ENCODE results near the gene SYNE2. TPM values are rescaled to one million over a fixed set of nuclear protein-coding genes. Genes with fewer than 3 reads are reported as not detected.
A peak's percentile ranks its signal among the peaks of the same experiment; 100 is the strongest.

The SYNE2 gene
- total RNA-seq, 2 donors from 2014 or later = 48.5 to 66.9 TPM

DNA sequence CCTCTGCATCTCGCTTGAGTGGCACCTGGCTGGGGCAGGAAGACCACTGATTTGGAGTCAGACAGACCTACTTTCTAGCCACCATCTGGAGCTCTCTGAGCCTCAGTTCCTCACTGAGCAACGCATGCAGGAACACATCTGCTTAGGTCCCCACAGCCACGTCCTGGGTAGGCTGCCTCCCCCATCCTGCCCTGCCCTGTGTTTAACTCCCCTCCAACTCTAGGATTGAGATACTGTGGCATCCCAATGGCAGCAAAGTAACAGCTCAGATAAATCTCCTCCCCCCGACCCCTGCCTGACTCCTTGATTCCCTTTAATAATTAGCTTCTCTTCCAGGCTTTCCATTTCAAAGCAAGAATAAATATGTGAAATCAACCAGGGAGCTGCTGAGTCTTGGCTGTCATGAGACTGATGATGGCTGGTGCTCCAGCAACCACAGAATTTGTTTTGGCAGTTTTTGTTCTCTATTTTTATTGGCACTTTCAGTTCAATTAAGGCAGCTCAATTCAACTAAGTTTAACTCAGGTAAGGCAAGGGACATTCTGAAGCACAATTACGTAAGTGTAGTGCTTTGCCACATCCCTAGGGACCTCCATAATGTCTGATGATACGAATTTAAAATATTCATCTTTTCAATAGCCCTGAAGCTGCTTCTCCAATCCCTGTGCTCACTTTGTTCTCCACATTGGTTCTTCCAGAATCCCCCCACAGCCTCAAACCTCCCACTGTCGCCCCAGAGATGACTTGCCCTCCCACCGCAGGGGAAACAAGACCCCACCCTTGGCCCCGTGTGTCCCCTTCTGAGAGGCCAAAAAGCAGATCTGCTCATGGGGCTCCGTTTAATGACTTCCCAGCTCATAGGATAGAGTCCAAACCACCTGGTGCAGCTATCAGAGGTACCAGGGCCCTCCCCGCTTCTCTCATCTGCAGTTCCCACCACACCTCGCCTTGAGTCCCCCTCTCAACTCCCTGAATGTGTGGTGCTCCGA lies 383.1 kb downstream of the SYNE2 start:
- ATAC-seq (replicated peaks) = no peak
- Mint-ChIP-seq H3K4me1 (peaks cover 22% of the 10 kb centered on the region), H3K36me3 (ENCODE audit: low read depth) (no peaks in the 10 kb centered on the region), H3K4me3 (no peak overlapping the region), H3K27me3 (peaks cover 3% of the 10 kb centered on the region), H3K9me3 (no peaks in the 10 kb centered on the region), H3K27ac (no peak overlapping the region)

DNA sequence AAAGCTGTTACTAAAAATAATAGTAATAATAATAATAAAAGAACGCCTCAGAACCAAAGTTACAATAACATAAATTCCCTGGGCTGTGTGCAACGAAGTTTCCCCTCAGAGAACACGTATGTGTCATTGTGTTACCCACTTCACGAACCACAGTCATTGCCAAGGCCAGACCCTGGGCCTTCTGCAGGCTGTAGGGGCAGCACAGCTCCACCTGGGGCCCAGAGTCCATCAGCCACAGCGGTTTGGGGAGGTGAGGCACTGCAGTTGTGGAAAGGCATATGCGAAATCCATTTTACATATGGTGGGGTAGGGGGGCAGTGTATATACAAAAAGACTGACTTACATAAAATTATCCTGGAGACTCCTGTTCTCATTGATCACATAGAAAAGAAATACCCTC lies 385.2 kb downstream of the SYNE2 start:
- Mint-ChIP-seq H3K9me3 (no peaks in the 10 kb centered on the region), H3K4me1 (peaks cover 14% of the 10 kb centered on the region), H3K4me3 (no peak overlapping the region), H3K27ac (no peak overlapping the region), H3K36me3 (ENCODE audit: low read depth) (no peaks in the 10 kb centered on the region), H3K27me3 (peaks cover 14% of the 10 kb centered on the region)
- ATAC-seq (replicated peaks) = no peak

DNA sequence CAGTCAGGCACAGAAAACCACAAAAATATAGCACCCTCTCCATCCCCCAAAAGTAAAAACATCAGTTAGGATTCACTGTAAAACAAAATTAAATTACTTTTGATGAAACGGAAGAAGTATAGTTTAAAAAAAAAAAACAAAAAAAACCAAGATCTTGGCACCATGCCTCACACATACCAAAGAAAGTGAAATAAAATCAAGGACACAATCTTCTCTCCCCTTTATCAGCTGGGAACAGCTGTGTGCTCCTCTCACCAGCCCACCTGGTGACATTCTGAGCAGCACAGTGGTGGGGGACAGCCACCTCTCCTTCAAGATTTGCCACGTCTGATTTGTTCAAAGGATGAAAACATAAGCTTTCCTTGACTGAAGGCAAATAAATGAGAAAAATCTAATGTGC lies 385.8 kb downstream of the SYNE2 start:
- Mint-ChIP-seq H3K4me3 (no peak overlapping the region), H3K4me1 (peaks cover 14% of the 10 kb centered on the region), H3K27me3 (peaks cover 14% of the 10 kb centered on the region), H3K27ac (no peak overlapping the region), H3K36me3 (ENCODE audit: low read depth) (no peaks in the 10 kb centered on the region), H3K9me3 (no peaks in the 10 kb centered on the region)
- ATAC-seq (replicated peaks) = no peak

DNA sequence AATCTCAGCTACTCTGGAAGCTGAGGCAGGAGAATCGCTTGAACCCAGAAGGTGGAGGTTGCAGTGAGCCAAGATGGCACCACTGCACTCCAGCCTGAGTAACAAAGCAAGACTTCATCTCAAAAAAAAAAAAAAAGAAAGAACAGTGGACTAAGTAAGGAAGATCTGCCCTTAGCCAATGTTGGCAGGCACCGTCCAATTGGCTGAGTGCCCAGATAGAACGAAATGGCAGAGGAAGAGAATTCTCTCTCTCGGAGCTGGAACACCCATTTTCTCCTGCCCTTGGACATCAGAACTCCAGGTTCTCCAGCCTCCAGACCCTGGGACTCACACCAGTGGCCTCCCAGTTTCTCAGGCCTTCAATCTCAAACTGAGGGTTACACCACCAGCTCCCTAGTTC lies 391.5 kb downstream of the SYNE2 start:
- no peaks in the 10 kb centered on the region for H3K9me3 Mint-ChIP-seq
- H3K4me1 Mint-ChIP-seq = peaks cover 3% of the 10 kb centered on the region
- H3K27me3 Mint-ChIP-seq = peaks cover 23% of the 10 kb centered on the region
- no peak overlapping the region for H3K27ac Mint-ChIP-seq
- ATAC-seq (replicated peaks) = no peak
- H3K36me3 Mint-ChIP-seq (ENCODE audit: low read depth) = no peaks in the 10 kb centered on the region
- H3K4me3 Mint-ChIP-seq = no peak overlapping the region

DNA sequence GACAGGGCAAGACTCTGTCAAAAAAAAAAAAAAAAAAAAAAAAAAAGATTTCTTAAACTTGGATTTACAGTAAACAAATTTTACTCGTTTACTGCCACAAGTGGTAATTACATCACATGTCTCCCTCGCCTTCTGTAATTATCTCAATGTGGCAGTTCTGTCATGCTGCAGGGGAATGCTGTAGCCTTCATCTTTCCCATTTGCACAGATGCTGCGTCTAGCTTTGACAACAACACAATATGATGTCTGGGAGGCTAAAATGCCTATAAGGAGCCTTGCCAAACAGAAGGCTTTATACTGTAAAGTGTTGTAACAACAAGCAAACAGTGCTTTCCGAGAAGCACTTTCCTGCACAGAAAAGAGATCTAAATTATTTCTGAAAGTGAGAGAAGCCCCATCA lies 392.7 kb downstream of the SYNE2 start:
- H3K9me3 Mint-ChIP-seq = no peaks in the 10 kb centered on the region
- no peaks in the 10 kb centered on the region for H3K36me3 Mint-ChIP-seq (ENCODE audit: low read depth)
- H3K4me1 Mint-ChIP-seq = peaks cover 3% of the 10 kb centered on the region
- ATAC-seq (replicated peaks) = no peak
- H3K27ac Mint-ChIP-seq = no peak overlapping the region
- H3K27me3 Mint-ChIP-seq = peaks cover 20% of the 10 kb centered on the region
- no peak overlapping the region for H3K4me3 Mint-ChIP-seq

DNA sequence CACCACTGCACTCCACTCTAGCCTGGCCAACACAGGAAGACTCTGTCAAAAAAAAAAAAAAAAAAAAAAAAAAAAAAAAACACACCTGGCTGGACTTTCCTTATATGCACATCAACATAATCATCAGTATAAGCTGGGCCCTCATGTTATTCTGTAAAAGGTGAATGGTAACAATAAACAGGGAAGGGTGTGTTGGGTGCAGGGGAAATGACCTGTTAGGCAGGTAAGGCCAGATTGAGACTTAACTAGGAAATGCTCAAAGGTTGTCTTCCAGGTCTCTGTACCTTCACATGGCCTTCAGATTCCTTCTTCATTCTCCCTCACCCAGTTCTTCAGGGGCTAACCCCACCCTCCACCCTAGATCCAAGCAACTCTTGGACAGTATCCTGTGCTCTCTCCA lies 393.9 kb downstream of the SYNE2 start:
- Mint-ChIP-seq H3K4me1 (peaks cover under 1% of the 10 kb centered on the region), H3K9me3 (no peaks in the 10 kb centered on the region), H3K36me3 (ENCODE audit: low read depth) (no peaks in the 10 kb centered on the region), H3K27me3 (peaks cover 19% of the 10 kb centered on the region), H3K4me3 (no peak overlapping the region), H3K27ac (no peak overlapping the region)
- ATAC-seq (replicated peaks) = no peak

DNA sequence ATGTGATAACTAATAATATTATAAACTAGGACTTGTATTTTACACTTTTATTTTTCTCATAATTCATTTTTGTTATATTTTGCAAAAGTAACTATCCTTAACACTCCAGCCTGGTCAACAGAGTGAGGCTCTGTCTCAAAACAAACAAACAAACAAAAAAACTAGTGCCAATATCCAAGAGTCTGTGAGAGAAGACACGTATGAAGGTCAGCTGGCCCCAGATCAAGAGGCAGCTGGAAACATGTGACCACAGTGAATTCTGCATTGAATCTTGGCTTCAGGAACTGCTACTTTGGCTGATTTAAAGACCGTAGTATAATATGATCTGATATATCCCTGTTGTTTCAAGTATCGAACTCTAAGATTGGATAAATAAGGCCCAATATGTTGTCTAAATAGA lies 394.4 kb downstream of the SYNE2 start:
- H3K4me3 Mint-ChIP-seq = no peak overlapping the region
- H3K27me3 Mint-ChIP-seq = peaks cover 16% of the 10 kb centered on the region
- H3K27ac Mint-ChIP-seq = no peak overlapping the region
- no peaks in the 10 kb centered on the region for H3K36me3 Mint-ChIP-seq (ENCODE audit: low read depth)
- no peaks in the 10 kb centered on the region for H3K4me1 Mint-ChIP-seq
- H3K9me3 Mint-ChIP-seq = no peaks in the 10 kb centered on the region
- no peak for ATAC-seq (replicated peaks)

DNA sequence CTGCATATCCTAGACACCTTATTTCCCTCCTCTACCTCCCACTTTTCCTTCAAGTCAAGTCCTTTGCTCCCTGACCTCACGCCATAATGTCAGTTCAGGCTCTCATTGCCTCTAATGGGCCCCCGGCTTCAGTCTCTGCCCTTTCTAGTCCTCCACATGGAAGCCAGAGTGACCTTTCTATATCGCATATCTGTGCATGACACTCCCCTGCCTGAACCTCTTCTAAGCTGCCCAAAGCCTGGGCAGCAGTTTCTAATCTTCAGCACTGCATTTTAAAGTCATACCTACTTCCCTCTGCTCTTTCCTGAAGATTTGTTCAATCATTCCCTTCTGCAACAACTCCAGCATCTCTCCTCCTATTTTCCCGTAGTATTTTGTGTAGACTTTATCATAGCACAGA lies 395.9 kb downstream of the SYNE2 start:
- Mint-ChIP-seq H3K4me3 (no peak overlapping the region), H3K27me3 (peaks cover 13% of the 10 kb centered on the region), H3K36me3 (ENCODE audit: low read depth) (no peaks in the 10 kb centered on the region), H3K27ac (no peak overlapping the region), H3K9me3 (no peaks in the 10 kb centered on the region), H3K4me1 (no peaks in the 10 kb centered on the region)
- no peak for ATAC-seq (replicated peaks)

DNA sequence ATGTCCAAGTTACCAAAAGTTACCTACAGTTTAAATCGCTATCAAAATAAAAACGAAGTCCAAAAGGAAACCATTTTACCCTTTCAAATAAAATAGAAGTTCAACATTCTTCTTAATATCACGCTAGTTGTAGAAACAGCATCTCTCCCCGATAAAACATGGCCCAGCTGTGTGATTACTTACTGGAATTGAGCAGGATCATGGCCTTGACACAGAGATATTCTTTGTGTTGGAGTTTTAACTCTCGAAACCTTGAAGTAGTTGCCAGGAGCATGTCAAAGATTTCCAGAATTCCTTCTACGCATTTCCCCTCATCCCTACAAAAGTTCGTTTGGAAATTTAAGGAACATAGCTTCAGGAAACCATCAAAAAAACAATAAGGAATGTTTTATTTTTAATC lies 396.6 kb downstream of the SYNE2 start:
- H3K4me3 Mint-ChIP-seq = no peak overlapping the region
- peaks cover 13% of the 10 kb centered on the region for H3K27me3 Mint-ChIP-seq
- no peaks in the 10 kb centered on the region for H3K4me1 Mint-ChIP-seq
- no peaks in the 10 kb centered on the region for H3K36me3 Mint-ChIP-seq (ENCODE audit: low read depth)
- ATAC-seq (replicated peaks) = no peak
- no peaks in the 10 kb centered on the region for H3K9me3 Mint-ChIP-seq
- no peak overlapping the region for H3K27ac Mint-ChIP-seq

DNA sequence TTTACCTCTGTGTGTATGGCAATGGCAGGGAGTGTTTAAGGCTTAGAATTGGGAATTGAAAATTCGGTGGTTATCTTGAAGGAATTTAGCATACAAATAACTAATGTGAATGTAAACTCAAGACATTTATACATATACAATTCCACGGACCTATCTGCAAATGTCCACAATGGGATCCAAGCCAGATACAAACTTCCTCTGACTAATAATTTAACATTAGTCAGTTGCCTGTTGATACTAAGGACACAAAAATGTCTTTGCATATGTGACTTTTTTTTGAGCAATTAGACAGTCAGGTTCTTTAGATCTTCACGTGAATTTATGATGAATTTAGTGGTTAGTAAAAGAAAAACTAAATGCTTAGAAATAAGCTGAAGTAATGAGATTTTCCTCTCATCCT lies 400.9 kb downstream of the SYNE2 start:
- H3K27ac Mint-ChIP-seq = no peak overlapping the region
- no peaks in the 10 kb centered on the region for H3K4me1 Mint-ChIP-seq
- H3K36me3 Mint-ChIP-seq (ENCODE audit: low read depth) = no peaks in the 10 kb centered on the region
- H3K9me3 Mint-ChIP-seq = no peaks in the 10 kb centered on the region
- no peak overlapping the region for H3K4me3 Mint-ChIP-seq
- H3K27me3 Mint-ChIP-seq = peaks cover 4% of the 10 kb centered on the region
- ATAC-seq (replicated peaks) = no peak

DNA sequence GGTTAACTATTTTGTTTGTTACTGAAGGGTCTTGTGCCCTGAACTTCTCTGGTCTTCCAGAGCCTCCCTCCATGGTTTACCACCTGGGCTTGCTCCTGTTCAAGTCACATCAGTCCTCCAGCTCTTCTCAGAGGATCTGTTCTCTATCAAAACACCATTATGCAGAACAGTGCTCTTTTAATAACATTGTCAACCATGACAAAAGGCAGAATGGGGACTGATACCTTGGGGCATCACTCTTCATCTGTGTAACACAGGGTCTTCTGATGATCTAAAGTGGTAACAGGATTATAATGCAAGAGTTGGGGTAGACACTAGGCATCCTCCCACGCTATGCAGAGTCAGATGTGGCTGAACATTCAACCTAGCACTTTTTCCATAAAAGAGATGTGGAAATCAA lies 403.0 kb downstream of the SYNE2 start:
- Mint-ChIP-seq H3K4me1 (no peaks in the 10 kb centered on the region), H3K4me3 (no peak overlapping the region), H3K36me3 (ENCODE audit: low read depth) (no peaks in the 10 kb centered on the region), H3K27me3 (peaks cover 1% of the 10 kb centered on the region), H3K9me3 (no peaks in the 10 kb centered on the region), H3K27ac (no peak overlapping the region)
- no peak for ATAC-seq (replicated peaks)

DNA sequence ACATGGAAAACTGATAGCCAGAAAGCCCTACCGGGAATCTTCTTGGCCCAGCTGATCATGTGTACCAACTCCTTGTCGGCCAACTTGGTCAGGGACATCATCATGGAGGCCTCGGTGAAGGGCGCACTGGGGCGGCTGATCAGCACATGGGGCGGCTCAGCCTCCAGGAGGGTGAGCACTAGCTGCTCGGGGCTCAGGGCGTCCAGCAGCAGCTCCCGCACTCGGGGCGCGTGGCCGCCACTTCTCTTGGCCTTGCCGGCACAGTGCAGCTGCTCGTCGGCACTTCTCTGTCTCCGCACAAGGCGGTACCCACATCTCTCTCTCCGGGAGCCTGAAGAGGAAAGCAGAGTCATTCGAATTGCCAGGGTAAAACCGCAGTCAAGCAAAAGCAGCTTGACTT lies 407.6 kb downstream of the SYNE2 start:
- no peak for ATAC-seq (replicated peaks)
- Mint-ChIP-seq H3K27me3 (no peaks in the 10 kb centered on the region), H3K36me3 (ENCODE audit: low read depth) (no peaks in the 10 kb centered on the region), H3K9me3 (no peaks in the 10 kb centered on the region), H3K4me1 (peaks cover under 1% of the 10 kb centered on the region), H3K27ac (no peak overlapping the region), H3K4me3 (no peak overlapping the region)

DNA sequence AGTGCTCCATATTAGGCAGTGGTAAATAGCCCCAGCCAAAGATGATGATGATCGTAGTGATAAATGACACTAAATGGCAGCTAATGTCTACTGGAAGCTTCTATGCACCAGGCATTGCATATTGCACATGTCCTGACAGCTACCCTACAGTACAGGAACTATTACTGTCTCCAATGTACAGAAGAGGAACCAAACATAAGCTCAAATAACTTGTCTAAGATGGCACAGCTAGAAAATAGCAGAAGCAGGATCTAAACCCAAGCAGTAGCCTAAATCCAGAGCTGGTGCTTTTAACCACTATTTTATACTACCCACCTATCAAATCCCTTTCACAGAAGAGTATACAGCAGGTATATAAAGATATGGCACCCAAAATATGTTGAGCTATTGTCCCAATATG lies 412.4 kb downstream of the SYNE2 start:
- Mint-ChIP-seq H3K27me3 (no peaks in the 10 kb centered on the region), H3K36me3 (ENCODE audit: low read depth) (no peaks in the 10 kb centered on the region), H3K9me3 (no peaks in the 10 kb centered on the region), H3K4me3 (no peak overlapping the region), H3K27ac (no peak overlapping the region), H3K4me1 (peaks cover 12% of the 10 kb centered on the region)
- ATAC-seq (replicated peaks) = no peak

DNA sequence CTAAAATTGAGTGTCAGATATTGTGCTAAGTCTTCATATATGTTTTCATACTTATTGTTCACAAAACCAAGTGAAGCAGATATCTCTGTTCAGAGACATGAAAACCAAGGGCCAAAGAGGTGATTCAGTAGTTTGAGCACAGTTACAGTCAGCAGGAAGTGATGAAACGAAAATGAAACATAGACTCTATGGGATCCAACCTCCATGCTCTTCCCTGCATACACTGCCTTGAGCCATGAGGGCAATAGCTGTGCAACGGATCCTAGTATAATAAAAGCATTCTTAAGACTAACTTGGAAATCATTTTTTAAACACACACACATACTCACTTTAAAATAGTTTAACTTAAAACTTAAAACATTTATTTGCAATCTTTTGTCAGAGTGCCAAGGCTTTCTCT lies 413.4 kb downstream of the SYNE2 start:
- Mint-ChIP-seq H3K4me3 (peak overlapping the region; percentile 31), H3K27me3 (no peaks in the 10 kb centered on the region), H3K36me3 (ENCODE audit: low read depth) (no peaks in the 10 kb centered on the region), H3K9me3 (no peaks in the 10 kb centered on the region), H3K4me1 (peaks cover 12% of the 10 kb centered on the region), H3K27ac (peak overlapping the region; percentile 70)
- peak; percentile 93 for ATAC-seq (replicated peaks)

DNA sequence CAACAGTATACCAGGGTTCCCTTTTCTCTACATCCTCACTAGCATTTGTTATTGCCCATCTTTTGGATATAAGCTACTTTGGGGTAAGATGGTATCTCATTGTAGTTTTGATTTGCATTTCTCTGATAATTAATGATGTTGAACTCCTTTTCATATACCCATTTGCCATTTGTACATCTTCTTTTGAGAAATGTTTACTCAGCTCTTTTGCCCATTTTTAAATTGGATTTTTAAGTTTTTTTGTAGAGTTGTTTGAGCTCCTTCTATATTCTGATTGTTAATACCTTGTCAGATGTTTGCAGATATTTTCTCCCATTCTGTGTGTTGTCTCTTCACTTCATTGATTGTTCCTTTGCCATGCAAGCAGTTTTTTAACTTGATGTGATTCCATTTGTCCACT lies 419.2 kb downstream of the SYNE2 start:
- Mint-ChIP-seq H3K4me1 (no peaks in the 10 kb centered on the region), H3K27ac (no peak overlapping the region), H3K4me3 (no peak overlapping the region), H3K9me3 (no peaks in the 10 kb centered on the region), H3K36me3 (ENCODE audit: low read depth) (no peaks in the 10 kb centered on the region), H3K27me3 (no peaks in the 10 kb centered on the region)
- no peak for ATAC-seq (replicated peaks)

All from activated T-helper 17 cell treated with anti-CD3 and anti-CD28 coated beads, Interleukin-2, amount 50 U/mL, for 72 hours (primary cell).